ENCODE measurements around the gene ZNF783.
"Not testable (repeated sequence)": the region's sequence is repeated elsewhere in the genome, so short reads cannot be mapped to it uniquely, and the experiment has no call there.

DNA sequence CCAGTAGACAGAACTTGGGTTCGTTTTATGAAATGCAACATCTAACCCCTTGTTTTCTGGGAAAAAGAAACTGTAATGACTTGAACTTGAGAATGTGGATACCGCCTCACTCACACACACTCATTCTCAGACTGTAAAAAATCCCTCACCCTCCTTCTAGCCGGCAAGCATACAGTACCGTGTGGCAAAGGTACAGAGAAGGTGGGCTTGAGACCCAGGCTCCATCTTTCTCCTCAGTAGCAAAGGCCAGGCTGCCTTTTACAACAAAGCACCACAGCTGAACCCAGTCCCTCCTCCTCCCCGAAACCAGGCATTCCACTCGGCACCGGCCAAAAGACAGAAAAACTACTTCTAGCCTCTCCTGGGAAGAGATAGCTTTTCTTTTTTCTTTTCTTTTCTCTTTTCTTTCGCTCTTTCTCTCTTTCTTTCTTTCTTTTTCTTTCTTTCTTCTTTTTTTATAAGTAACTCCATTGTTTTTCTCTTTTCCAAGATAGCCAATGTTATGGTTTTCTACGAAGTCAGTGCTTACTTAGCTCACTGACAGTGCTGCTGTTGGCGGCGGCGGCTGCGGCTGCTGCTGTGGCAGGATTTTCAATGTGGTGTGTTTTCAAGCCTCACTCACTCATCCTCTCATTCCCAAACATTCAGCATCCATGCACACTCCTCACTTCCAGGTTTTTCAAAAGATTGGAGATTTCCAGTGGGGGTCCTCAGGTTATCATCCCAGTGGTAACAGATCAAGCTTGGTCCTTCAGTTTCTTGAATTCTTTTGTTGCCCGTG lies 59.3 kb downstream of the ZNF783 start:
- TF ChIP-seq POLR2A (IDR thresholded peaks at IDR 0.05): not testable (repeated sequence)
- TF ChIP-seq, protein P1, sequence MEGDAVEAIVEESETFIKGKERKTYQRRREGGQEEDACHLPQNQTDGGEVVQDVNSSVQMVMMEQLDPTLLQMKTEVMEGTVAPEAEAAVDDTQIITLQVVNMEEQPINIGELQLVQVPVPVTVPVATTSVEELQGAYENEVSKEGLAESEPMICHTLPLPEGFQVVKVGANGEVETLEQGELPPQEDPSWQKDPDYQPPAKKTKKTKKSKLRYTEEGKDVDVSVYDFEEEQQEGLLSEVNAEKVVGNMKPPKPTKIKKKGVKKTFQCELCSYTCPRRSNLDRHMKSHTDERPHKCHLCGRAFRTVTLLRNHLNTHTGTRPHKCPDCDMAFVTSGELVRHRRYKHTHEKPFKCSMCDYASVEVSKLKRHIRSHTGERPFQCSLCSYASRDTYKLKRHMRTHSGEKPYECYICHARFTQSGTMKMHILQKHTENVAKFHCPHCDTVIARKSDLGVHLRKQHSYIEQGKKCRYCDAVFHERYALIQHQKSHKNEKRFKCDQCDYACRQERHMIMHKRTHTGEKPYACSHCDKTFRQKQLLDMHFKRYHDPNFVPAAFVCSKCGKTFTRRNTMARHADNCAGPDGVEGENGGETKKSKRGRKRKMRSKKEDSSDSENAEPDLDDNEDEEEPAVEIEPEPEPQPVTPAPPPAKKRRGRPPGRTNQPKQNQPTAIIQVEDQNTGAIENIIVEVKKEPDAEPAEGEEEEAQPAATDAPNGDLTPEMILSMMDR (IDR thresholded peaks at IDR 0.05): not testable (repeated sequence)
